Activated naive CD4-positive, alpha-beta T cell treated with Interleukin-2 at 50 U/mL for 16 hours (primary cell): ENCODE measurements around the gene AAMP.
A peak's percentile ranks its signal among the peaks of the same experiment; 100 is the strongest.
"Not testable (repeated sequence)": the region's sequence is repeated elsewhere in the genome, so short reads cannot be mapped to it uniquely, and the experiment has no call there.

Source experiments
- DNase-seq: peaks from one replicate; pipeline ENCODE4 v3.0.0-alpha.2; 2020

The AAMP gene

GRCh38 chr2:218273908-218274249 is 3.9 kb upstream of the AAMP start:
- no peak for DNase-seq

- DNase-seq, result not testable (repeated sequence)
Observed at GRCh38 chr2:218273214-218273907, 3.4 kb upstream of the AAMP start.

- peak; percentile 82 for DNase-seq
Observed at GRCh38 chr2:218272531-218273212, 2.7 kb upstream of the AAMP start.

- DNase-seq, result no peak
Observed at GRCh38 chr2:218271865-218272530, 2.1 kb upstream of the AAMP start.

GRCh38 chr2:218271487-218271797 is 1.5 kb upstream of the AAMP start:
- no peak for DNase-seq

- no peak for DNase-seq
Observed at GRCh38 chr2:218270721-218271486, 967 bp upstream of the AAMP start.

- DNase-seq, result no peak
Observed at GRCh38 chr2:218267259-218267658, 2.7 kb downstream of the AAMP start.

- no peak for DNase-seq
Observed at GRCh38 chr2:218266316-218266979, 3.5 kb downstream of the AAMP start.

GRCh38 chr2:218265626-218266025 is 4.3 kb downstream of the AAMP start:
- DNase-seq, result no peak

- no peak for DNase-seq
Observed at GRCh38 chr2:218264773-218265561, 5.0 kb downstream of the AAMP start.

- no peak for DNase-seq
Observed at GRCh38 chr2:218263817-218264641, 5.9 kb downstream of the AAMP start.

GRCh38 chr2:218262631-218263586 is 7.0 kb downstream of the AAMP start:
- DNase-seq, result no peak

GRCh38 chr2:218262237-218262600 is 7.7 kb downstream of the AAMP start:
- no peak for DNase-seq

GRCh38 chr2:218261423-218262236 is 8.3 kb downstream of the AAMP start:
- no peak for DNase-seq

GRCh38 chr2:218260742-218261422 is 9.1 kb downstream of the AAMP start, which contains the start of gene GPBAR1:
Gene GPBAR1 (plus strand): TSS chr2:218261015. CDS start chr2:218262725, 1,710 bp downstream.
- no peak for DNase-seq

GRCh38 chr2:218260166-218260565 is 9.8 kb downstream of the AAMP start:
- no peak for DNase-seq

- DNase-seq, result no peak
Observed at GRCh38 chr2:218259099-218259961, 10.6 kb downstream of the AAMP start.
